ENCODE measurements around the gene CAST.

DNA sequence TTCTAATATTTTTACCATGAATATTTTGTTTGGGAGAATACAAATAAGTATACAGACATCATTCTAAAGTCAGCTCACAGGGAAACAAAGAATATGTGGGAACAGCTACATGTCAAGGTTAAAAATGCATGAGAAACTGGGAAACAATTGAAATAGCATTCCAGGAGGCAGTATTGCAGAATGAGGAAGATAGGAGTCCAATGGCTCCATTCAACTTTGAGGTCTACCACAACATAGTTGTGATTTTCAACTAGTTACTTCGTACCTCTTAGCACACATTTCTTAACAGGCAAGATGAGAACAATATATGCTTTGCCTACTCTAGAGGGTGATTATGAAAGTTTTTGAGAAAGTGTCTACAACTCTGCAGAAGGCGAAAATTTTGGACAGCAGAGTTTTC, 35.2 kb upstream of the CAST start:
- TF ChIP-seq CTCF (IDR thresholded peaks at IDR 0.05; ENCODE audit: insufficient read depth, low read length, poor library complexity, severe bottlenecking) (no peak), EZH2phosphoT487 (conservative IDR thresholded peaks at IDR 0.05; ENCODE audit: low read length) (no peak)

All from SU-DHL-6 (cell line).